BE2C (cell line): ENCODE measurements around the gene TRPV5.

Experiments
- DNase-seq: peaks from one replicate; pipeline ENCODE4 v3.0.0-alpha.2; 2020
- H3K27me3 ChIP-seq: fragments of 250-450 bp; sonication (Bioruptor Pico); 2 replicates; pipeline ENCODE4 v1.5.1; 2020; ENCODE audit warnings: mild to moderate bottlenecking
- H3K36me3 ChIP-seq: fragments of 250-450 bp; sonication (Bioruptor Pico); 2 replicates; pipeline ENCODE4 v1.5.1; 2020; ENCODE audit warnings: mild to moderate bottlenecking
- H3K4me1 ChIP-seq: fragments of 250-450 bp; sonication (Bioruptor Pico); 2 replicates; pipeline ENCODE4 v1.5.1; 2020
- H3K4me3 ChIP-seq: 2 replicates; pipeline ENCODE4 v1.5.1; 2011; ENCODE audit warnings: low read depth, low read length
- H3K9me3 ChIP-seq: fragments of 250-450 bp; sonication (Bioruptor Pico); 2 replicates; pipeline ENCODE4 v1.5.1; 2020
- TF ChIP-seq, protein P1 (sequence below): IDR thresholded peaks from 2 replicates; pipeline ENCODE4 v1.5.1; 2012; ENCODE audit warnings: mild to moderate bottlenecking, low read depth, low read length

TRPV5 gene

DNA sequence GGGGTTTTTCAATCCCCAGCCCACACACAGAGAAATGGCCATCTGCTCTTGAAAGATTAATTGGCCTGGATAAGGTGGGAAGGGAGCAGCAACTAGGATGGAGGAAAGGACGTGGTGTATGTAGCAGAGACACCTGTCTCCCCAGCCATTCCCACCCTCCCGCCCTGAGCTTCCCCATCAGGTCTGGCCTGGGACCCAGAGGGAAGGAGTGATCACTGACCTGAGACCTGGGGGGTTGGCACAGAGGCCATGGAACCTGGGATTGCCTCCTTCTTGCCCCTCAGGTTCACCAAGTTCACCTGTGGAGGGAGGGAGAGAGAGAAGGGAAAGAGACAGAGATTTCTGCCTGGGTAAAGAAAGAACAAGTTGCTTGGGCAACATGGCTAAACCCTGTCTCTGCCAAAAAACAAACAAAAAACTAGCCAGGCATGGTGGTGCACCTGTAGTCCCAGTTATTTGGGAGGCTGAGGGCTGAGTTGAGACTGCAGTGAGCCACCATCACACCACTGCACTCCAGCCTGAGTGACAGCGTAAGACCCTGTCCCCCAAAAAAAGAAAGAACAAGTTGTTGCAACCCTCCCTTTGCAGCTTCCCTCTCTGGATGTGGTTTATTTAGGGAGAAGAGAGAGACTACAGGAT, 36.7 kb downstream of the TRPV5 start:
- Histone ChIP-seq H3K36me3 (no peaks in the 10 kb centered on the region), H3K27me3 (no peaks in the 10 kb centered on the region), H3K9me3 (no peaks in the 10 kb centered on the region), H3K4me3 (no peak overlapping the region), H3K4me1 (no peaks in the 10 kb centered on the region)
- no peak for DNase-seq
- TF ChIP-seq, protein P1, sequence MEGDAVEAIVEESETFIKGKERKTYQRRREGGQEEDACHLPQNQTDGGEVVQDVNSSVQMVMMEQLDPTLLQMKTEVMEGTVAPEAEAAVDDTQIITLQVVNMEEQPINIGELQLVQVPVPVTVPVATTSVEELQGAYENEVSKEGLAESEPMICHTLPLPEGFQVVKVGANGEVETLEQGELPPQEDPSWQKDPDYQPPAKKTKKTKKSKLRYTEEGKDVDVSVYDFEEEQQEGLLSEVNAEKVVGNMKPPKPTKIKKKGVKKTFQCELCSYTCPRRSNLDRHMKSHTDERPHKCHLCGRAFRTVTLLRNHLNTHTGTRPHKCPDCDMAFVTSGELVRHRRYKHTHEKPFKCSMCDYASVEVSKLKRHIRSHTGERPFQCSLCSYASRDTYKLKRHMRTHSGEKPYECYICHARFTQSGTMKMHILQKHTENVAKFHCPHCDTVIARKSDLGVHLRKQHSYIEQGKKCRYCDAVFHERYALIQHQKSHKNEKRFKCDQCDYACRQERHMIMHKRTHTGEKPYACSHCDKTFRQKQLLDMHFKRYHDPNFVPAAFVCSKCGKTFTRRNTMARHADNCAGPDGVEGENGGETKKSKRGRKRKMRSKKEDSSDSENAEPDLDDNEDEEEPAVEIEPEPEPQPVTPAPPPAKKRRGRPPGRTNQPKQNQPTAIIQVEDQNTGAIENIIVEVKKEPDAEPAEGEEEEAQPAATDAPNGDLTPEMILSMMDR, result no peak

DNA sequence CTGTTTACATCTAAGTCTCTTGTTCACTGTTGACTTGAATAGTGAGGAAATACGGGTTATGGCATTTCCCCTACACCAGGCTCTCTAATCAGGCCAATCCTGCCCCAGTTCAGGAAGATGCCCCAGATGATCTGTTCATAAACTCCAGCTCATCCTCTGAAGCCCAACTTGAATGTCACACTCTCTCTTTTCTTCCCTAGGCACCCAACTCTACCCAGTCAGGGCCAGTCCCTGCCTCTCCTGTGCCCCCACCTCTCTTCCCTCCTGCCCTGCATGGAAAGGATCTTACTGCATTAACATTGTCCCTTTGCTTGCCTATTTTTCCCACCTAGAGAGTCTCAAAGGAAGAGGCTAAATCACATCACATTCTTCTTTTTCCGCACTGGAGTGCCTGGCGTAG, 37.4 kb downstream of the TRPV5 start:
- Histone ChIP-seq H3K9me3 (no peaks in the 10 kb centered on the region), H3K36me3 (no peaks in the 10 kb centered on the region), H3K4me1 (no peaks in the 10 kb centered on the region), H3K27me3 (no peaks in the 10 kb centered on the region), H3K4me3 (no peak overlapping the region)
- TF ChIP-seq, protein P1, result no peak
- DNase-seq, result no peak

DNA sequence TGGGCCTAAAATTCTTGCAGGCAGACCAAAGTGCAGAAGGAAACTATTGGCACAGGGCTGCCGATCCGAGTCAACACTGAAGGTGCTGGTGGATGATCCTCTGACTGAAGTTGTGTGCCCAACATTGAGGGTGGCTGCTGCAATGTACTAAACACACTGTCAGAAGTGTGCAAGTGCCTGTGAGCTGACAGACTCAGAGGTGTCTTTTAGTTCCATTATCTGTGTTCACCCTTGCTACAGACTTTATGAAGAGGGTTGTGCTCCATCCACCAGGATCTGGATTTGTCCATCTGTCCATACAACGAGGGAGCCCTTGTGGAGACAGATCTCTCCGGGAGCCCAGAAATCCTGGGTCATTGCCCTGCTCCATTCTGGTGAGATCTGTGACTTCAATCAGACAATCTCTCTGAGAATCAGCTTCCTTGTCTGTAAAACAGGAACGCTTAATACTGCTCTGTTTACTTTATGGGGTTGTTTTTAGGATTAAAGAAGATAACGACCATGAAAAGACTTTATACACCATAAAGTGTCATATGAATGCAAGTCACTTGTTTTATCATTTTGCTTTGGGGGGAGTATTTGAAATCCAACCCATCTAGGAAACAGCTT, 38.5 kb downstream of the TRPV5 start:
- DNase-seq, result no peak
- no peak overlapping the region for H3K4me3 ChIP-seq
- H3K36me3 ChIP-seq, result no peaks in the 10 kb centered on the region
- TF ChIP-seq, protein P1, result no peak
- H3K9me3 ChIP-seq, result no peaks in the 10 kb centered on the region
- no peaks in the 10 kb centered on the region for H3K27me3 ChIP-seq
- no peaks in the 10 kb centered on the region for H3K4me1 ChIP-seq

DNA sequence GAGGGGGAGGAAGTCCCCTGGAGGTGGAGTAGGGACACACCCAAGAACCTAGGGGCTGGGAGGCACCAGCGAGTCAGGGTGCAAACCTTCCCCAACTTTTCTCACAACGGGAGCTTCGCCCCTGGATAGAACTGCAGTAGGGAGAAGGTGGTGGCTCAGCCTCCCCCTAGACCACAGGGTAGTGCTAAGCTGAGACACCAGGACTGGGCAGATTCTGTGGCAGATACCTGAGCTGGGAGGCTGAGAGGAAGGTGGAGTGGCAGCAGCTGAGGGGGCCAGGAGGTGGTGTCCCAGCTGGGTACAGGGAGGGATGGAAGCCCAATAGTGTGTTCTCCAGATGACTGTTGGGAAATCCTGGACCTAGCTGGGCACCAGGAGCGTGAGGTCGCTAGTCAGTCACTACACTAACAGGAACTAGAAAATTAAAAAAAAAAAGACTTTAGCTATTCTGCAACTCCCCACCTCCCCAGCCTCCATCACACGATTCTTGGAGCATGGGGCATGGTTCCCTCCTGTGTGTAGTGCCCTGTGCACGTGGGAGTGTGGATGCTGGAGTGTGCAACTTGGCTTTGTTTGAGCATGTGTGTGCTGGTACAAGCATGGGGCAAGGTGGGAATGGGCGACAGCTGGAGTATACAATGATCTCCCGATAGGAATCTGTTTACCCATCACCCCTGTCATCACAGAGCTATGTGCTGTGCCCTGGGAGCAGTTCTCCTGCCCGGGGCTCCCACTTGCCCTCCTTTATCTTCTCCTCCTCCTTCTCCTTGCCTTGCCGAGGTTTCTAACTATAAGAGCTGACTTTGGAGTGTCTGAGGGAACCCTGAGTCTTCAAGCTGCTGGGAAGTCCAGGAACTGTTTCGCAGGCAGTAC, 39.2 kb downstream of the TRPV5 start:
- Histone ChIP-seq H3K4me1 (no peaks in the 10 kb centered on the region), H3K4me3 (no peak overlapping the region), H3K27me3 (no peaks in the 10 kb centered on the region), H3K9me3 (no peaks in the 10 kb centered on the region), H3K36me3 (no peaks in the 10 kb centered on the region)
- DNase-seq, result no peak
- TF ChIP-seq, protein P1, result no peak

DNA sequence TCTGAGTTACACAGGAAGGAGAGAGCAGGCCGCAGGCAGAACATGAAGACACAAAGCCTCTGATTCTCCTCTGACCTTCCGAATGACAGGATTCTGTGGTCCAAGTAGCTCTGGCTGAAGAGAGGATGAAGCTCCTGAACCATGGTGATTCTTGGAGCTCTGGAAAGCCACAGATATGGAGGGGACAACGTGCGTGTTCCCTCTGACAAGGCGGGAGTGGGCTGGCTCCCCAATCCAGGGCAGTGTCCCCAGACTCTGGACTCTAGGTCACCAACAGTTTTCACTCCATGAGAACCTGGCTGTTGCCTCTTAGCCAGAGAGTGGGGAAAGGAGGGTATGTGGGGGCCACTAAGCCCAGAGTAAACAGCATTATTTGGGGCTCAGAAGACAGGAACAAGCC, 40.6 kb downstream of the TRPV5 start:
- no peaks in the 10 kb centered on the region for H3K36me3 ChIP-seq

More for the DNA sequence above, 40.6 kb downstream of the TRPV5 start:
- DNase-seq, result no peak
- H3K9me3 ChIP-seq, result no peaks in the 10 kb centered on the region
- TF ChIP-seq, protein P1, result no peak
- H3K27me3 ChIP-seq, result no peaks in the 10 kb centered on the region
- no peaks in the 10 kb centered on the region for H3K4me1 ChIP-seq
- no peak overlapping the region for H3K4me3 ChIP-seq
